ENCODE results near the gene PDE4D. TPM values are rescaled to one million over a fixed set of nuclear protein-coding genes. Genes with fewer than 3 reads are reported as not detected.

Gene PDE4D
- total and polyA plus RNA-seq, 10 of the 15 experiments (the other 5 are each of a cell fraction or from before 2014, with no cell fraction given), result 0.87 to 4.1 (median 2.2) TPM

GRCh38 chr5:59790376-59790775, 103.2 kb downstream of the PDE4D start:
- no TSS peak for BruUV-seq (replicated peaks)
- Histone ChIP-seq H3K9me3 (replicated peaks; ENCODE audit: control insufficient read depth, insufficient read depth, low read length) (no peaks in the 10 kb centered on the region), H3K79me2 (ENCODE audit: control insufficient read depth, insufficient read depth, low read length) (no peaks in the 10 kb centered on the region), H3K4me1 (ENCODE audit: control insufficient read depth, insufficient read depth, low read length) (no peaks in the 10 kb centered on the region), H3K27ac (ENCODE audit: control insufficient read depth, insufficient read depth) (no peak overlapping the region), H3K9ac (ENCODE audit: control insufficient read depth, insufficient read depth, low read length) (no peak overlapping the region), H3K36me3 (ENCODE audit: control insufficient read depth in 2 of 2, insufficient read depth in 2 of 2, low read length in 1 of 2) (no peaks in the 10 kb centered on the region), H2AFZ (ENCODE audit: control insufficient read depth, low read depth, low read length) (peak overlapping the region; percentile 24), H3K27me3 (replicated peaks in 1 of 2; ENCODE audit: control insufficient read depth in 2 of 2, insufficient read depth in 2 of 2, low read length in 1 of 2) (no peaks in the 10 kb centered on the region), H4K20me1 (ENCODE audit: control insufficient read depth, insufficient read depth) (no peaks in the 10 kb centered on the region), H3K4me2 (ENCODE audit: control insufficient read depth, insufficient read depth) (0 out of 2 replicates have a peak overlapping the region, but pooled peaks have one; percentile 0), H3K4me3 (no peak overlapping the region)
- TF ChIP-seq CREB1 (IDR thresholded peaks at IDR 0.05; ENCODE audit: low read depth) (0 out of 2 replicates have a peak, but pooled peaks have one; percentile 33), IRF5 (IDR thresholded peaks at IDR 0.05; ENCODE audit: borderline replicate concordance) (no peak), TCF12 (IDR thresholded peaks at IDR 0.05; ENCODE audit: low read depth, low read length) (peak; percentile 10; the same call in 1 of the 2 replicates), IKZF2 (IDR thresholded peaks at IDR 0.05) (peak in 1 of 2 experiments; percentile 34; a peak in 2 of 4 replicates), SMC3 (IDR thresholded peaks at IDR 0.05; ENCODE audit: borderline replicate concordance, low read length) (no peak), NBN (IDR thresholded peaks at IDR 0.05) (no peak), SPI1 (IDR thresholded peaks at IDR 0.05; ENCODE audit: borderline replicate concordance, insufficient read depth, low read depth, low read length) (0 out of 2 replicates have a peak, but pooled peaks have one; percentile 22)
- in situ Hi-C loops (cut with MboI) (loop anchor here (10.0 kb wide), 1 partner anchor 606 kb away; no protein-coding TSS in a partner anchor), intact Hi-C loops (cut with micrococcal nuclease; ENCODE audit: unreplicated experiment) (no loop called here)
- ChIA-PET CTCF (interaction anchor here (1.2 to 1.5 kb wide), 2 partner anchors 10 to 18 kb away, joined by 3 to 9 read pairs; no protein-coding TSS in a partner anchor), RAD21 (ENCODE audit: unreplicated experiment) (interaction anchor here (1.0 to 1.1 kb wide), 2 partner anchors 10 to 63 kb away, joined by 3 read pairs; no protein-coding TSS in a partner anchor), POLR2A (no interaction called here), SMC1A (ENCODE audit: uncharacterized antibody, unreplicated experiment) (interaction anchor here (1.0 to 2.3 kb wide), 3 partner anchors 8 to 11 kb away, joined by 3 to 8 read pairs (median 4); no protein-coding TSS in a partner anchor)
- no peak for DNase-seq (ENCODE audit: low read depth, low spot score)
- FAIRE-seq, result no peak
- peak; percentile 68 for ATAC-seq
- 3% methylated on average over 7 of the region's 7 CpGs for WGBS (ENCODE audit: insufficient coverage, insufficient replicate concordance, low lambda C conversion rate, missing lambda C conversion rate)

Measured in GM12878 (cell line).